ENCODE measurements around the gene ITGA11. TPM values are rescaled to one million over a fixed set of nuclear protein-coding genes. Genes with fewer than 3 reads are reported as not detected.
"Not testable (repeated sequence)": the region's sequence is repeated elsewhere in the genome, so short reads cannot be mapped to it uniquely, and the experiment has no call there.

ITGA11 gene
- total and polyA plus RNA-seq, 10 donors, result 0.27 to 17.2 (median 5.8) TPM

- Histone ChIP-seq H3K27ac (no peak overlapping the region), H3K4me1 (peaks cover 0 to 21% (median 5%) of the 10 kb centered on the region in 6 donors), H3K9me3 (no peaks in the 10 kb centered on the region), H3K4me3 (no peak overlapping the region), H3K36me3 (no peaks in the 10 kb centered on the region), H3K27me3 (replicated peaks in 1 of 7) (peaks cover 0 to 6% (median 0%) of the 10 kb centered on the region in 7 donors)
- TF ChIP-seq CTCF (IDR thresholded peaks at IDR 0.05 in 8 of 11, conservative IDR thresholded peaks at IDR 0.05 in 3 of 11) (no peak), POLR2AphosphoS5 (IDR thresholded peaks at IDR 0.05) (no peak), POLR2A (IDR thresholded peaks at IDR 0.05) (no peak)
- no peak for DNase-seq
- WGBS, 5 donors, result 86 to 95% (median 90%) methylated on average over 10 of the region's 10 CpGs
- intact Hi-C loops (cut with DNase I; ENCODE audit: low total_unique reads), result no loop called here
These were observed 8.3 kb downstream of the ITGA11 start for GRCh38 chr15:68423359-68424296.

- H3K27ac ChIP-seq; H3K9me3 ChIP-seq; H3K27me3 ChIP-seq (replicated peaks in 1 of 7); DNase-seq; H3K36me3 ChIP-seq; H3K4me3 ChIP-seq; intact Hi-C loops (cut with DNase I; ENCODE audit: low total_unique reads): not testable (repeated sequence)
- peaks cover 0 to 22% (median 7%) of the 10 kb centered on the region in 6 donors for H3K4me1 ChIP-seq
- 70 to 89% (median 77%) methylated on average over 4 to 5 of the region's 5 CpGs for WGBS, 5 donors
These were observed 9.4 kb downstream of the ITGA11 start for GRCh38 chr15:68422403-68423145.

GRCh38 chr15:68421798-68422402 is 10.1 kb downstream of the ITGA11 start:
- intact Hi-C loops (cut with DNase I; ENCODE audit: low total_unique reads), result no loop called here
- H3K9me3 ChIP-seq, result no peaks in the 10 kb centered on the region
- H3K36me3 ChIP-seq, result no peaks in the 10 kb centered on the region
- H3K27ac ChIP-seq, result no peak overlapping the region
- DNase-seq, result no peak
- TF ChIP-seq POLR2AphosphoS5 (IDR thresholded peaks at IDR 0.05) (no peak), POLR2A (IDR thresholded peaks at IDR 0.05) (no peak), CTCF (IDR thresholded peaks at IDR 0.05 in 8 of 11, conservative IDR thresholded peaks at IDR 0.05 in 3 of 11) (no peak)
- H3K4me1 ChIP-seq, result peaks cover 0 to 19% (median 7%) of the 10 kb centered on the region in 6 donors
- H3K27me3 ChIP-seq (replicated peaks in 1 of 7), result no peaks in the 10 kb centered on the region
- no peak overlapping the region for H3K4me3 ChIP-seq
- WGBS, 5 donors, result 78 to 93% (median 87%) methylated on average over 14 of the region's 14 CpGs

- intact Hi-C loops (cut with DNase I; ENCODE audit: low total_unique reads), result no loop called here
- DNase-seq, result no peak
- Histone ChIP-seq H3K36me3 (no peaks in the 10 kb centered on the region), H3K27ac (no peak overlapping the region), H3K4me1 (peaks cover 0 to 19% (median 7%) of the 10 kb centered on the region in 6 donors), H3K27me3 (replicated peaks in 1 of 7) (no peaks in the 10 kb centered on the region), H3K4me3 (no peak overlapping the region), H3K9me3 (no peaks in the 10 kb centered on the region)
- WGBS, 5 donors, result 58 to 71% (median 68%) methylated on average over 7 of the region's 7 CpGs
- TF ChIP-seq CTCF (IDR thresholded peaks at IDR 0.05 in 8 of 11, conservative IDR thresholded peaks at IDR 0.05 in 3 of 11), result no peak
- no peak for TF ChIP-seq POLR2AphosphoS5 (IDR thresholded peaks at IDR 0.05)
- no peak for TF ChIP-seq POLR2A (IDR thresholded peaks at IDR 0.05)
These were observed 10.8 kb downstream of the ITGA11 start for GRCh38 chr15:68421115-68421551.

Data from spleen (tissue), 11 donors.